IPS DF 19.7 (cell line): ENCODE data around the gene TENM3.

Source experiments
- DNase-seq: peaks from one replicate; pipeline ENCODE4 v3.0.0-alpha.2; 2013; ENCODE audit warnings: low read depth, low spot score

Gene TENM3

DNA sequence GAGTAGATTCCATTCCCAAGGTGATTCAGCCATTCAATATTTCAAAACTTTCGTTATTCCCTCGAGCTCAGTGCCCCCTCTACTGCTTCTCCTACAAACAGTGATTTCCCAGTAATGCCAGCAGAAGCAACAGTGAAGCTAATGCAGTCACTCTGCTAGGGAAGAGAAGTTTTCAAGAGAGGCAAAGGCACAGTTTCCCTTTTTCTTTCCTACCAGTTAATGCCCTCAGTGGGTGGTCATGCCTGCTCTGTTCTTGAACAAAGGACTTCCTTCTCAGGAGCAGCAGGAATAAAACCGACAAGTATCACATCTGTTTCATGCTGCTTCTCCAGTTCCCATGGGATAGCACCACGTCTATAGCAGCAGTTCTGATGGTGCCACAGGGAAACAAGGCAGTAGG is 317.2 kb downstream of the TENM3 start:
- peak; percentile 97 for DNase-seq

DNA sequence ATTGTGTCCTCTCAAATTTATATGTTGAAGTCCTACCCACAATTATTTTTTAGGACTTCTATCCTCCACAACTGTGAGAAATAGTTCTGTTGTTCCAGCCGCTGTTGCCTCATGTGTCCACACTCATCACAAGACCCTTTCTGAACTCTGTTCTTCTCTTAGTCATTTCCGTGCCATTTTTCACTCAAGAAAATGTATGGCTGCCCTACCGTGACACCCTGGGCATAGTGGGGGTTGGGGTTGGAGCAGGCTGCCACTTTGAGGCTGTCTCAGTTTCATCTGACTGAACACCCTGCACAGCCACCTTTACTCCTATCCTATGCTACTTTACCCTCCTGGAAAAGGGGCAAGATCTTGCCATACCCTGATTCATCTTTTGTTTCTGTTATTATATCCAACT is 319.1 kb downstream of the TENM3 start:
- DNase-seq = no peak

DNA sequence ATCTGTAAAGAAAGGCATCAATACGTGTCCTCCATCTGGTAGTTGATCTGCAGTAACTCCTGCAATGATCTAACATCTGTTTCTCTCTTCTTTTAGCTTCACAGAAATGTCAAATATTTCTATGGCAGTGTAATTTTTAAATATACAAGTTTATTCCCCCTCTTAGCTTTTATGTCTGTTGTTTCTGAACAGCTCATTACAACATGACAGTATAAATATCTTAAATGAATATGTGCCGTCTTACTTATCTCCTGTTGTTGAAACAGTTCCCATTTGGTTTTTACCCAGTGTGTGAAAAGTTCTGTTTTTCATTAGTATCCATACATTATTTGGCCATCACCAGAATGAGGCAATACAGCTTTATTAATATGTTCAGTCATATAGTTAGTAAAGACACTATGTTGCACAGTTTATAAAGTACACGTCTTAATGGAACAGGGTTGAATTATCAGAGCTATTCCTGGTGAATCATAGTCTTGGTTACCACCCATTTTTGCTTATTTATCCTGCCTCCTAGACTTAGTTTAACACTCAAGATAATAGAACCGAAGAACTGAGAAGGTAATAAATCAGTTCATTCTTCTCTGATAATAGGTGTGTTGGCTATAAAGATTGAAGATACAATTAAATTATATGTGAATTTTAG is 321.6 kb downstream of the TENM3 start:
- no peak for DNase-seq

DNA sequence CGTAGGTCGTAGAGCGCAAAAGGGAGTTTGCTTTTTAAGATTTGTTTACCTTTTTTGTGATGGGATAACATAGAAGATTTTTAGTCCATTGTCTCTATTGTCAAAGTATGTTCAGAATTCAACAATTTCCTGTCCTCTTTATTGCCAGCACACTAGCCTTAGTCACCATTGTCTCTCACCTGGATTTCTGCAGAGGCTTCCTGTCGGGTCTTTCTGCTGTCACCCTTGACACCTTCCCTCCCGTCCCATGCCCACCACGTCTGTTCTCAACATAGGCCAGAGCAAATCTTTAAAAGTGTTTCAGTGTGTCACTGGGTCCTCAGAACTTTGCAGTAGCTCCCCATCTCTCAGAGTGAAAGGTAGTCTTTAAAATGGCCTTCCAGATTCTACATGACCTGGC is 323.9 kb downstream of the TENM3 start:
- DNase-seq = no peak

DNA sequence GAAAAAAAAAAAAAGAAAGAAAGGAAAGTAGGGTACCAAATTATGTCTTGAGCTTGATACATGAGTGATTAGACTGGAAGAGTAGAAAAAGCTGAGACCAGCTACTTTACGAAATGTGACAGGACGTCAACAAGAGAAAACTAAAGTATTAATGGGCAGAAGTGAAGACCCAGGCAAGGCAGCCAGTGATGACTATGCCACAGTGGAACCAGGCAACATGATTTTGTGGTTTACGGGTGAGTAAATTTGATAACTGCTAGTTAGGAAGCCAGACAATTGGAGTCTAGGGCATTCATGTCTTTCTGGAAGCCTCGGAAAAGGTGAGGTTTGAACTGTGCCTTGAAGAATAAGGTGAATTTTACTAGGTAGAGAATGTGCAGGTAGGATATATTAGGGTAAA is 326.4 kb downstream of the TENM3 start:
- DNase-seq = no peak

DNA sequence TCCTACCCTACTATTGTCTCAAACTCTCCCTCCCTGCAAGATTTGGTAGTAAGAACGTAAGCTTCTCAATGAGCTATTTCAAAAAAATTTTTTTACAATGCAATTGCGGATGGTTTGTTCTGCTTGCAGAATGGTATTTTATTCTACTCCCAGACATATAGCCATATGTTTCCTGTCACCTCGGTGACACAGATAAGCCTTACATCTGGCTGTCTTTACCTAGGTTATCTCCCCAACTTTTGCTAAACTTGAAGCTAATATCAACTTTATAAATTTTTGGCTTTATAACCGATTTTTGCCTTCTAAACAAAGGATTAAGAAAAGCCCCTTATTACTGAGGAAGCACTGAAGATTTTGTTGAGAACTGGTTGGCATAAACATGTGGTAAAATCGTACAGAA is 331.5 kb downstream of the TENM3 start:
- DNase-seq = no peak

DNA sequence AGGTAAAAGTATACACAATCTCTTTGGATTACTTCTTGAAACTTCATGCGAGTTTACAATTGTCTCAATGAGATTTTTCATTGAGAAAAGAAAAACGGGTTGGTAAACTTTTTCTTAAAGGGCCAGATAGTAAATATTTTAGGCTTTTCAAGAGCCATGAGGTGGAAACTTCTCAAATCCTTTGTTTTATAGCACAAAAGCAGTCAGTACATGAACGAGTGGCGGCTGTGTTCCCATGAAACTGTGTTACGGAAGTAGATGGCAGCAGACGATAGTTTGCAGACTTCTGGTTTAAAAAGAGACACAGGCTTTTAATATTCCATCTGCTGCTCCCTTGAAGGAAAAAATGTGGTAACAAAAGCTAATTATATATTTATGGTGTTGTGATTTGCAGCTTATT is 332.0 kb downstream of the TENM3 start:
- DNase-seq = no peak

DNA sequence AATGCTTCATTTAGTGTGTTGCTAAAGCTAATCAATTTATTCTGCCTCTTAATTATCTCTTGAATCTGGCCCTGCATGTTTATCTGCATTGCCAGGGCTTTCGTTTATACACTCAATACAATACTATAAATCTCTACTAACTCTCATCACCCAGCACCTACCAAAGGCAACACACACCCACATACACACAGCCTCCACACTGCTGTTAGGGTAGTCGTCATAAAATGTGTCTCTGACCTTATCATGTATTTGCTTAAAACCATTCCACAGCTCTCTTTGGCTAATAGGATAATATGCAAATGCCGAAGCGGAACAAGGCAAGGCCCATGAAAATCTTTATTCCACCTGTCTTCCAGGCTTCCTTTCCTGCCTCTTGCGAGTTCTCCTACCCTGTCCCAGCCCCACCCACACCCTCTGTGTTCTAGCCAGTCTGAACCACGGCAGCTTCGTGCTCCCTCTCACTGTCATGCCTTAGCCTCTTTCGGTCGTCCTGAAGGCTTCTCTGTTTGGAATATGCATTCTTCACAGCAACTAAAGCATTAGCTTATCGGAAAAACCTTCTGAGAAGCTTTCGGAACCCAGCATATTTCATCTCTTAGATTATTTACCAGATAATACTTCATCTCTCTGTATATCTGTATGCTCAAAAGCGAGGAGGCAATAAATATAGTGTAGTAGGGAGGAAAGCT is 333.5 kb downstream of the TENM3 start:
- DNase-seq = no peak

DNA sequence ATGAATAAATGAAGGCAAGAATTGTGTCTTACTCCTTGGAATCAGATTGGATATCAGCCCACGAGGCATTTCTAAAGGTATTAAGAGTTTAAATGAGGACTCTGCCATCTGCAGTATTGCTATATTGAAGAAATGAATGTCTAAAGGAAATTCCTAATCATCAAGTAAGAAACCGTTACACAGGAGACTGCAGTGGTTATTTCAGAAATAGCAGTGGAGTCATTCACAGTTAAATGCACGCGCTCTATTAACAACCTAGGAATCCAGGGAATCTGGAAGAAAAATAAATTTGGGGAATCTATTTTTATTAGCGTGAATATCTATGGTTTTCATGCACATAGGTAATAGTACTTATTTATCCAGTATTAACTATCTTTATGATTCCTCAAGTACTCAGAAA is 334.2 kb downstream of the TENM3 start:
- DNase-seq = no peak

DNA sequence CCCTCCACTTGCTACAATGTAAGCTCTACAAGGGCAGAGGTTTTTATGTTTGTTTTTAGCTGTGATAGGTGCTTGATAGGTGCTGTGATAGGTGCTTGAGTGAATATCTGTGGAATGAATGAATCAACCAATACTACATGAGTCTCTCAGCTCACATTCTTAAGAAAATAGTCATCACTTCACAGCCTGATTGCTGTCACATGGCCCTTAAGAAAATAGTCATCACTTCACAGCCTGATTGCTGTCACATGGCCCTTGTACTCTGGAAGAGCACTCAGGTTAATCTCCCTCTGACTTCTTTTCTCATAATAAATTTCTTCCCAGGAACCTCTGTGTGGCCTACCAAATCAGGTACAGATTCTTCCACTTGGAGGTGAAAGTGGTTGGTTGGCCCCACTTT is 335.2 kb downstream of the TENM3 start:
- DNase-seq = no peak

DNA sequence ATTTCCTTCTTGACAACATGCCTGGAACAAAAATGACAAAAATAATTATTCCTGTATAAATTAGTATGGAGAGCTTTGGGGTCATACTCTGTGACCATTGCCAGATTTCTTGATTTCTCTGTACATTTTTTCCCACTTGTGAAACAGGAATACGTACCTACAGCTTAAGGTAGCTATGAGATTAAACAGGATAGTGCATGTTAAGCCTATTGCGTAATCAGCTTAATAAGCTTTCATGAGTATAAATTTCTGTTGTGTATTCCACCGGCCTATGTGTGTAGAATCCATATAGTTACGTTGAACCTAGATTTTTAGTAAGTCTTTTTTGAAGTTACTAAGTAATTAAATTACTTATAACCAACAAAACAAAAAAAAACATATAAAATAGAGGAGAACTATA is 339.0 kb downstream of the TENM3 start:
- no peak for DNase-seq

DNA sequence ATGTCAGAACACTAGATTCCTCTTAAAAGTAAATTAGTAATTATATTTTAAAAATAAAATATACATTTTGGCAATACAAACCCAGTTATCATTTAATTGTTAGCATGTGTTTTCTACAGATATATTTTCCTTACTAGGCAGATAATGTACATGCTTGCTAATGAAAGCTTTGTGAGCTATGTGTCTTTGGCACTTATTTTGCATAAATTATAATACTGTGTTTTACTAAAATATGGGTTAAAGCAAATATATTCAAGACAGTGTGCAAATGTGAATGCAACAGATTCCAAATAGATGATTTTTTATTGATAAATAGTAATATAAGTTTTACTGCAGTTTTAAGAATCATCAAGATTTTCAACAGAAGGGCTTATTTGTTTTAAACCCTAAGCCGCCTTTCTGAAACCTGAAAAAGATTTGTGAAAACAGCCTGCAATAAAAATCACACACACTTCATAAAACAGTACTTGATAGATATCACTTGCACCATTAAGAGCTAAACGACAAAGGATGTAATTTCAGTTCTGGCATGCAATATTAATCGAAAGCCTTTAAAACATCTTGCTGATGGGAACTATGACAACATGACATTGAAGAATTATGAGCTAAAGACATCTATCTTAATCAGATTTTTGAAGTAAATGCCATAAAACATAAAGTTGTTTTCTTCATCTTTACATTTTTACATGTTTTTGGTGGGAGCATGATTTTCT is 340.7 kb downstream of the TENM3 start:
- DNase-seq = no peak

DNA sequence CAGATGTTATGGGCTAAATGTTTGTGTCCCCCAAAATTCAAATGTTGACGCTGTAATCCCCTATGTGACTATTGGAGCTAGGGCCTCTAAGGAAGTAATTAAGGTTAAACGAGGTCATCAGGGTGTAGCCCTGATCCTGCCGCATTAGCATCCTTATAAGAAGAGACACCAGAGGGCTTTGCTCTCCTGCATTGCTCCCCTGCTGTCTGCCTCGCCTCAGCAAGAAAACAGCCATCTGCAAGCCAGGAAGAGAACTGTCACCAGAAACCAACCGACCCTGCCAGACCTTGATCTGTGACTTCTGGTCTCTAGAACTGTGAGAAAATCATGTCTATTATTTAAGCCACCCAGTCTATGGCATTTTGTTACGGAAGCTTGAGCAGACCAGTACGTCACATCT is 342.1 kb downstream of the TENM3 start:
- DNase-seq = peak; percentile 28

DNA sequence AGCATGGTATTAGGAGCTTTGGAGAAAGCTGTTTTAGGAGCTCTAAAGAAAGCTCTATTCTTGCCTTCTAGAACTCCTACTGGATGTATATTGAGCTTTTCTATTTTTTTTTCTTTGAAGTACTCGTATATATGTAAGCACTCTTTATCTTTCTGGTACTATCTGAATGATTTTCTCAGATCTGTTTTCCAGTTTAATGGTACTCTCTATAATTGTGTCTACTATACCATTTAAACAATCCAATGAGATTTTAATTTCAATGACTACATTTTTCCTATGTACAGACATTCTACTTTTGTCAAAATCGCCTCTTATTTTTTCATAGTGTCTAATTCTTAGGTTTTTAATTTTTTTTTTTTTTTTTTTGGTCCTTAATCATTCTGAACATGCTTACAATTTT is 345.9 kb downstream of the TENM3 start:
- DNase-seq = no peak

DNA sequence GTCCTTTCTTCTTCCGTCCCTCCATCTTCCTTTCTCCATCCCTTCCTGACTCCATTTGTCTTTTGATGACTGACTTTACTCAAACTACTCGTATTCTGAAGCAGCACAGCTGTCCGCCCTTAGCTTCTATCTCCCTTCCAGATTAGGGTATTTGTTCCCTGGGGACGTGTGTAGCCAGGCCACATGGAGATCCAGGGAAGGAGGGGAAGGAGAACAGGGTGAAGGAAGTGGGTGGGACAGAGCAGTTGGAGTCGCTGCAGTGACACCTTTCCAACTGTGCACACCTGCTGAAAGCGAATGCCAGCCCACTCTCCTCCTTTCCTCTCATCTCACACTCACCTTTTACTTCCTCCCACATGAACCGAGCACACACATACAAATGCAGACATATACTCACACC is 350.2 kb downstream of the TENM3 start:
- no peak for DNase-seq

DNA sequence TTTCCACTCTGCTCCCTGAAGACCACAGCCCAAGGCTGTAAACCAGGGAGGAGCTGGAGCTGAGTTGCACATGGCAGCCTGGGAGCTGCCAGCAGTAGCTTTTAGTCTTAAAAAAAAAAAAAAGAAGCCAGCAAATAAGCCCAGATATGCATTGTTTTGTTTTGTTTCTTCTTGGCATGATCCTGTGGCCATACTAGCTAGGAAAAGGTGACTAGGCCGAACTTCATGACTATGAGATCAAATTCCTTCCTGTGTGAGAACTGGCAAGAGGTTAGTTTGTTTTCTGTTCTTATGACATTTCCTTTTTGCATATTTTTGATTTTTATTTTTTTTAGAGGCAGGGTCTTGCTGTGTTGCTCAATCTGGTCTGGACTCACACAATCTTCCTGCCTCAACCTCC is 350.7 kb downstream of the TENM3 start:
- no peak for DNase-seq

DNA sequence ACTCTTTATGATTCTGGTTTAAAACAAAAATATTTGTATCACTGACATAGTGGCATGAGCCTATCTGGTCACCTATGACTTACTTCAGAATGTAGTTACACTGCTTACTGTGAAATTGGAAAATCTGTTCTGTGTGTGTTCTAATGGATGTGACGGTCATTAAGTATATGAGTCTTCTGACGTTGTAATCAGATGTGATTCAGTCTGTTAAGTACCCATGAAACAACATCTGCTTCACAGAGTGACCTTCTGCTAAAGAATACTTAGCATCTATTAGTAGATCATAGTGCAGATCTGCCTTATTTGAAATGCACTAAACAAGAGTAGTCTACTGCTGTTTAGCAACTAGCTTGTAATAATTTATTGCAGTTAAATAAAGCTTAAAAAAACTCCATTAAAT is 356.9 kb downstream of the TENM3 start:
- no peak for DNase-seq

DNA sequence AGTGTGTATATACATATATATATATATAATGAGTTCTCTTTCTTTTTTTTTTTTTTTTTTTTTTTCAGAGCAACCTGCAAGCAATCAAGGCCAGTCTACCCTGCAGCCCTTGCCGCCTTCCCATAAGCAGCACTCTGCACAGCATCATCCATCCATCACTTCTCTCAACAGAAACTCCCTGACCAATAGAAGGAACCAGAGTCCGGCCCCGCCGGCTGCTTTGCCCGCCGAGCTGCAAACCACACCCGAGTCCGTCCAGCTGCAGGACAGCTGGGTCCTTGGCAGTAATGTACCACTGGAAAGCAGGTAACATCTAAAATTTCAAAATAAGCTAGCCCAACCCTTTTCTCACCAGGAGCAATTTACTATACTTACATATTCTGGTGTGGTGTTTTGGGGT is 357.7 kb downstream of the TENM3 start:
- DNase-seq = no peak

DNA sequence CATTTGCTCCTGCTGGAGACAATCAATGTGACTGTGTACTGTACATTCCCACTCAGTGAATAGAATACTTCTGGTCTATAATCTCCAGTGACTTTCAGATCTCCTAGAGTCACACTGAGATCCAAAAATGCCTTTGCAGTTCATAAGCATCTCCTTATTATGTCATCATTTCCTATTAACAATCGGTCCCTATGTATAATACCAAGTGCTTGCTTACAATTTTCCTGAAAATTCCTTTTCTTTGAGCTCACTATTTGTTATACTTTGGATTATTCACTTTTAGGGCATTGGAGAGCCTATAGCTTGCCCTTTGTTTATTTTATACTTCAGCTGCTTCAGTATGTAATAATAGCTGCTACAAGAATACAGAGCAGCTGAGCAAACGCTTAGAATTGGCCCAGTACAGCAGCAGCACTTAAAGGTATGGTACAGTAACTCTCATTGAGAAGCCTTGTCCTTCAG is 361.0 kb downstream of the TENM3 start:
- DNase-seq = no peak

DNA sequence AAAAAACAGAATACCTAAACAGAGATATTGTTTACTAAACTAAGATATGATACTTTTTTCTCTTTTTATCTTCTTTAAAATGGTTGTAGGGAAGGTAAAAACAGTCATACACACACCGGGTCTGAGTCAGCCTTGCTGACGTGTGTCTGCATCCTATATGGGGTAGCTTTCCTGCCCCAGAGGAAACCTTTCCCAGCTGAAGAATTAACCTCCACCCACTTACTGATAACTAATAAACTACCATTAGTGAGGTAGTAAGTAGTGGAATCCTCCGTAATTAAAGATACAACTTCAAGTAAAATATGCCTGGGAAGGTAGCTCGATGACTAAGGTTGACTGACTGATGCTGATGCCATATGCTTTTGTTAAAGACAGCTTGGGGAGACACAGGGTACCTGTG is 361.8 kb downstream of the TENM3 start:
- no peak for DNase-seq

DNA sequence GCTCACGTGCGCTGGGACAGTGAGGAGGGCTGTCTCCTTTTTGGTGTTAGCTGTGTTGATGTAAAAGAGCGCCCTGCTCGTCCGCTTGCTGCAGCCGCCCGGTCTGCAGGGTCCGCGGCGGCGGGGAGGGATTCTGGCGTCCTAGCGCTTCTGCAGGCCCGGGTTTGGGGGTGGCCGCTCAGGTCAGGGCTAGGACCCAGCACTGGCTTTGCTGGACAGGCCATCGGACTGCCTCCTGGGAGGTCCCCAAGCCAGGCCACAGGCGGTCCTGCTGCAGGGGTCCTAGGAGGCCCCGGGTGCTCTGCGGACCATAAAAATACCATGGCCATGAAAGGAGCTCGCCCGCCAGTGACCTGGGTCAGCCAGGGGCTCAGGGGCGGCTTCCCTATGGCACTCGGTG is 365.3 kb downstream of the TENM3 start:
- DNase-seq = no peak

DNA sequence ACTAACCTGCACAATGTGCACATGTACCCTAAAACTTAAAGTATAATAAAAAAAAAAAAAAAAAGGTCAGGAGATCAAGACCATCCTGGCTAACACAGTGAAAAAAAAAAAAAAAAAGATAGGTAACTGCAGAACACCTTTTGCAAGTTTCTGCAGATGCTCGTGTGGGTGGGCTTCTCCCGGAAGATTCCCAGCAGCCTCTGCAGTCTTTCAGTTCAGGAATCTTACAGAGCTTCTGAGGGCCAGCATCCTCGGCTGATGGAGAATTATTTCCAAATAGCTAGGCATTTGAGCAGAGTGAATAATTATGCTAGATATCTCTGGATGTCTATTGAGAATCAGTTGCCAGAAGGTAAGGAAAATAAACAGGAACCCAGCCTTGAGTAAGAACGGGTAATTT is 373.3 kb downstream of the TENM3 start:
- no peak for DNase-seq

DNA sequence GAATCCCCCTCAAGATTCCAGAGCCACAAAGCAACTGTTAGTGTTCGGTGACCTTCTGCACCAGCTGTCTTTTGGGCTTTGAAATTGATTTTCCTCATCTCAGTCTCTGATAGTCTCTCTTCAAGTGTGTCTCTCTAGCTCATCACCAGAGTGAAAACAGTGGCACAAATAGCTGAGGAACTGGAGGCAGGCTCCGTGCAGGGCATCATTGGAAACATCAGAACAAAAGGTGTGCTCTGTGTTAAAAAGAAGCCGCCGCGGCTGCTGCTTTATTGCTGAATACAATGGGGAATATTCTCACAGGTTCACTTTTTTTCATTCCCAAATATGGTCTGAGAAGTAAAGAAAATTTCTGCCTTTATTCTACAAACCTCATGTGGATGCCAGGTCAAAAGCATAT is 376.5 kb downstream of the TENM3 start:
- DNase-seq = no peak
